ENCODE measurements around the gene DLGAP1. TPM values are rescaled to one million over a fixed set of nuclear protein-coding genes. Genes with fewer than 3 reads are reported as not detected.

DLGAP1 gene
- total and polyA plus RNA-seq, 4 donors = 0.06 to 1.2 (median 0.17) TPM; not detected in 1

DNA sequence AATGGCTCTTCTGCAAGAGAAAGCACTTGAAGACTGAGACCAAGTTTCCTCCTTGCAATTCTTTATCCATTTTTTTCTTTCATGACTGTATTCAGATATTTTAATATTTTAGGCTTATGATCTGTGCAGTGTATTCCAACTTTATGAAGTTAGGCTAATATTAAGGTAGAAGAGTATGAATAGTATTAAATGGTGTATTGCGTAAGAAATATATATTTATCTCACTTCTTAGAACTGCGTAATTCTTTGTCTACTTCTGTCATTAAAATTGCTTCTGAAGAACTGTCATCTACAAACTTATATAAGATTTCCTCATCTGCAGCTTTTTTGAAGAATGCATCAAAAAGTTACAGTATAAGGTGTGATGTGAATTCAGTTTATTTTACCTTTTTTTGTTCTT, 183.2 kb downstream of the DLGAP1 start (continued):
- TF ChIP-seq, protein P1, sequence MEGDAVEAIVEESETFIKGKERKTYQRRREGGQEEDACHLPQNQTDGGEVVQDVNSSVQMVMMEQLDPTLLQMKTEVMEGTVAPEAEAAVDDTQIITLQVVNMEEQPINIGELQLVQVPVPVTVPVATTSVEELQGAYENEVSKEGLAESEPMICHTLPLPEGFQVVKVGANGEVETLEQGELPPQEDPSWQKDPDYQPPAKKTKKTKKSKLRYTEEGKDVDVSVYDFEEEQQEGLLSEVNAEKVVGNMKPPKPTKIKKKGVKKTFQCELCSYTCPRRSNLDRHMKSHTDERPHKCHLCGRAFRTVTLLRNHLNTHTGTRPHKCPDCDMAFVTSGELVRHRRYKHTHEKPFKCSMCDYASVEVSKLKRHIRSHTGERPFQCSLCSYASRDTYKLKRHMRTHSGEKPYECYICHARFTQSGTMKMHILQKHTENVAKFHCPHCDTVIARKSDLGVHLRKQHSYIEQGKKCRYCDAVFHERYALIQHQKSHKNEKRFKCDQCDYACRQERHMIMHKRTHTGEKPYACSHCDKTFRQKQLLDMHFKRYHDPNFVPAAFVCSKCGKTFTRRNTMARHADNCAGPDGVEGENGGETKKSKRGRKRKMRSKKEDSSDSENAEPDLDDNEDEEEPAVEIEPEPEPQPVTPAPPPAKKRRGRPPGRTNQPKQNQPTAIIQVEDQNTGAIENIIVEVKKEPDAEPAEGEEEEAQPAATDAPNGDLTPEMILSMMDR (IDR thresholded peaks at IDR 0.05; ENCODE audit: low read depth, low read length, missing input control) = no peak
- no peak for TF ChIP-seq GABPA (IDR thresholded peaks at IDR 0.05 in 1 of 2, conservative IDR thresholded peaks at IDR 0.05 in 1 of 2)
- no peak for TF ChIP-seq RXRA (IDR thresholded peaks at IDR 0.05)
- no peak for TF ChIP-seq NR2F2 (IDR thresholded peaks at IDR 0.05)

DNA sequence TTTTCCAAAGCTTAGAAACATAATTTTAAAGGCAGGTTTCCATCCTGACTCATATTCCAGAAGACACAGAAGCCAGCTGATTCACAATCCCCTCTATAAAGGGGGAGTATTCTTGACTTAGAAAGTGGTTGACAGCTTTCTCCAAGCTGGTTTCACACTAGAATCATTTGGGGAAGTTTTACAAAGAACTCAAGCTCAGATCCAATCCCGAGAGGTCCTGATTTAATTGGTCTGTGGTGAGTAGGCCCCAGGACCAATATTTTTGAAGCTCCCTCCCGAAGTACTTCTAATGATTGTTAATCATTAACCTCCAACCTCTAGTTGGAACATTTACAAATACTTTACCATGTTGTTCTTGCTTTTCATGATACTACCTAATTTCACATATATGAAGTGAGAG, 184.1 kb downstream of the DLGAP1 start:
- Histone ChIP-seq H3K27me3 (ENCODE audit: control insufficient read depth in 4 of 4, insufficient read depth in 4 of 4, low read length in 3 of 4) (no peaks in the 10 kb centered on the region), H3K9me3 (ENCODE audit: control insufficient read depth in 4 of 4, low read length in 3 of 4) (no peaks in the 10 kb centered on the region), H3K27ac (ENCODE audit: low read depth in 1 of 2, low read length in 2 of 2) (no peak overlapping the region), H3K4me3 (ENCODE audit: low read depth in 1 of 3, low read length in 3 of 3) (no peak overlapping the region), H3K9ac (ENCODE audit: low read depth in 1 of 2, low read length in 2 of 2) (no peak overlapping the region), H3K36me3 (ENCODE audit: control insufficient read depth in 4 of 4, insufficient read depth in 3 of 4, low read depth in 1 of 4, low read length in 3 of 4) (no peaks in the 10 kb centered on the region), H3K4me1 (ENCODE audit: control insufficient read depth in 4 of 4, insufficient read depth in 4 of 4, low read length in 3 of 4) (no peaks in the 10 kb centered on the region)
- TF ChIP-seq, protein P2, sequence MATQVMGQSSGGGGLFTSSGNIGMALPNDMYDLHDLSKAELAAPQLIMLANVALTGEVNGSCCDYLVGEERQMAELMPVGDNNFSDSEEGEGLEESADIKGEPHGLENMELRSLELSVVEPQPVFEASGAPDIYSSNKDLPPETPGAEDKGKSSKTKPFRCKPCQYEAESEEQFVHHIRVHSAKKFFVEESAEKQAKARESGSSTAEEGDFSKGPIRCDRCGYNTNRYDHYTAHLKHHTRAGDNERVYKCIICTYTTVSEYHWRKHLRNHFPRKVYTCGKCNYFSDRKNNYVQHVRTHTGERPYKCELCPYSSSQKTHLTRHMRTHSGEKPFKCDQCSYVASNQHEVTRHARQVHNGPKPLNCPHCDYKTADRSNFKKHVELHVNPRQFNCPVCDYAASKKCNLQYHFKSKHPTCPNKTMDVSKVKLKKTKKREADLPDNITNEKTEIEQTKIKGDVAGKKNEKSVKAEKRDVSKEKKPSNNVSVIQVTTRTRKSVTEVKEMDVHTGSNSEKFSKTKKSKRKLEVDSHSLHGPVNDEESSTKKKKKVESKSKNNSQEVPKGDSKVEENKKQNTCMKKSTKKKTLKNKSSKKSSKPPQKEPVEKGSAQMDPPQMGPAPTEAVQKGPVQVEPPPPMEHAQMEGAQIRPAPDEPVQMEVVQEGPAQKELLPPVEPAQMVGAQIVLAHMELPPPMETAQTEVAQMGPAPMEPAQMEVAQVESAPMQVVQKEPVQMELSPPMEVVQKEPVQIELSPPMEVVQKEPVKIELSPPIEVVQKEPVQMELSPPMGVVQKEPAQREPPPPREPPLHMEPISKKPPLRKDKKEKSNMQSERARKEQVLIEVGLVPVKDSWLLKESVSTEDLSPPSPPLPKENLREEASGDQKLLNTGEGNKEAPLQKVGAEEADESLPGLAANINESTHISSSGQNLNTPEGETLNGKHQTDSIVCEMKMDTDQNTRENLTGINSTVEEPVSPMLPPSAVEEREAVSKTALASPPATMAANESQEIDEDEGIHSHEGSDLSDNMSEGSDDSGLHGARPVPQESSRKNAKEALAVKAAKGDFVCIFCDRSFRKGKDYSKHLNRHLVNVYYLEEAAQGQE (IDR thresholded peaks at IDR 0.05) = no peak
- no peak for TF ChIP-seq EGR1 (IDR thresholded peaks at IDR 0.05; ENCODE audit: low read depth in 2 of 2)
- no peak for TF ChIP-seq HNF4A (conservative IDR thresholded peaks at IDR 0.05)
- TF ChIP-seq, protein P3, sequence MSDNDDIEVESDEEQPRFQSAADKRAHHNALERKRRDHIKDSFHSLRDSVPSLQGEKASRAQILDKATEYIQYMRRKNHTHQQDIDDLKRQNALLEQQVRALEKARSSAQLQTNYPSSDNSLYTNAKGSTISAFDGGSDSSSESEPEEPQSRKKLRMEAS (IDR thresholded peaks at IDR 0.05) = no peak
- no peak for TF ChIP-seq NR2F2 (IDR thresholded peaks at IDR 0.05)
- no peak for TF ChIP-seq TAF1 (conservative IDR thresholded peaks at IDR 0.05)
- TF ChIP-seq HNF4G (IDR thresholded peaks at IDR 0.05) = no peak
- TF ChIP-seq, protein P1 (IDR thresholded peaks at IDR 0.05; ENCODE audit: low read depth, low read length, missing input control) = no peak
- TF ChIP-seq, protein P4, sequence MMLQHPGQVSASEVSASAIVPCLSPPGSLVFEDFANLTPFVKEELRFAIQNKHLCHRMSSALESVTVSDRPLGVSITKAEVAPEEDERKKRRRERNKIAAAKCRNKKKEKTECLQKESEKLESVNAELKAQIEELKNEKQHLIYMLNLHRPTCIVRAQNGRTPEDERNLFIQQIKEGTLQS (IDR thresholded peaks at IDR 0.05) = no peak
- TF ChIP-seq GABPA (IDR thresholded peaks at IDR 0.05 in 1 of 2, conservative IDR thresholded peaks at IDR 0.05 in 1 of 2) = no peak
- TF ChIP-seq RAD21 (IDR thresholded peaks at IDR 0.05) = no peak
- TF ChIP-seq YY1 (IDR thresholded peaks at IDR 0.05) = no peak
- TF ChIP-seq, protein P5, sequence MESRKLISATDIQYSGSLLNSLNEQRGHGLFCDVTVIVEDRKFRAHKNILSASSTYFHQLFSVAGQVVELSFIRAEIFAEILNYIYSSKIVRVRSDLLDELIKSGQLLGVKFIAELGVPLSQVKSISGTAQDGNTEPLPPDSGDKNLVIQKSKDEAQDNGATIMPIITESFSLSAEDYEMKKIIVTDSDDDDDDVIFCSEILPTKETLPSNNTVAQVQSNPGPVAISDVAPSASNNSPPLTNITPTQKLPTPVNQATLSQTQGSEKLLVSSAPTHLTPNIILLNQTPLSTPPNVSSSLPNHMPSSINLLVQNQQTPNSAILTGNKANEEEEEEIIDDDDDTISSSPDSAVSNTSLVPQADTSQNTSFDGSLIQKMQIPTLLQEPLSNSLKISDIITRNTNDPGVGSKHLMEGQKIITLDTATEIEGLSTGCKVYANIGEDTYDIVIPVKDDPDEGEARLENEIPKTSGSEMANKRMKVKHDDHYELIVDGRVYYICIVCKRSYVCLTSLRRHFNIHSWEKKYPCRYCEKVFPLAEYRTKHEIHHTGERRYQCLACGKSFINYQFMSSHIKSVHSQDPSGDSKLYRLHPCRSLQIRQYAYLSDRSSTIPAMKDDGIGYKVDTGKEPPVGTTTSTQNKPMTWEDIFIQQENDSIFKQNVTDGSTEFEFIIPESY (IDR thresholded peaks at IDR 0.05) = no peak
- TF ChIP-seq FOXA1 (IDR thresholded peaks at IDR 0.05) = no peak
- no peak for TF ChIP-seq SP1 (IDR thresholded peaks at IDR 0.05)
- TF ChIP-seq RXRA (IDR thresholded peaks at IDR 0.05) = no peak
- no peak for TF ChIP-seq JUND (IDR thresholded peaks at IDR 0.05)
- no peak for TF ChIP-seq FOXA2 (IDR thresholded peaks at IDR 0.05)
- 51% methylated on average over 2 of the region's 2 CpGs for WGBS
- no peak for DNase-seq (ENCODE audit: low spot score)

Data from liver (tissue), 9 donors.